ENCODE results near the gene SUPT6H.

The SUPT6H gene

DNA sequence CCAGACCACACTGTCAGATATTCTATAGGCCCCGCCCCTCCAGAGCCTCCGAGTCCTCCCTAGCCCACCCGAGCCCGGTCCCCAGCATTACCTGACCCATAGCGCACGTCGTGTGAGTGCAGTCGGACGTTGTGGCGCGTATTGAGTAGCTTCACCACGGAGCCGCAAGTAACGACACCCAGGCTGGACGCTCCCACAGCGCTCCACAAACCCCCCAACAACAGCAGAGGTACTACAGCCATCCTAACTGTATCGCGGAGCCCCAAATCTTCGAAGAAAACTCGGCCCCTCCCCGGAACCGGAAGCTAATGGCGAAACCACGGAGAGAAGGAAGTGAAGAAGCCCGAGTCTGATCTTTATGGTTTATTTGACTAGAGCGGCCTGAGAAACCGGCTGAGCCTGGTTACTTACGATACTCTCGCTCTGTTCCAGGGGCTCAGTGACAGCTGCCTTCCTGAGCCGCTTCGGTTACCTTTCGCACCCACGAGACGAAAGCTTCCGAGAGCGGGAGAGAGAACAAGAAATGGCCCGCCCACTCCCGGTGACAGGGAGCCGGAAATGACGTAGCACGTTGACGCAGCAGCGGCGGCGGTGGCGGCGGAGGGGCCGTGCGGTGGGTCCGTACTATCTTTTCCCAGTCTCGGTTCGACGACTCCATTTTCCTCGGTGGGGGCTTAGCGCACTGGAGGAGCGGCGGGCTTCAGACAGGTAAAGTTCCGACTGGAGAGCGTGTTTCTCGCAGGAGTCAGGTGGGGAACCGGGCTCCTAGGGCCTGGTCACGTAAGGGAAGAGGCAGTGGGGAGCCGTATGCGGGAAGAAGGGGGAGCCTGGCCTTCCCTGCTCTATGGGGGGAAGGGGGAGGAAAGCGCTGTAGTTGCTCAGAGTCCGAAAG lies at the start of gene SUPT6H, which contains the start of gene SDF2:
Gene SUPT6H, plus strand, starts transcription at position 571 of the 892 bp plus-strand sequence. CDS start 11,197 bp downstream, outside the sequence.
Gene SDF2, minus strand, starts transcription at position 272 of the 892 bp plus-strand sequence. Its CDS starts 30 bp downstream, at position 242.
- H3K4me3 ChIP-seq (ENCODE audit: low read depth, low read length), result peak within 1 kb of the TSS; percentile 89
- DNase-seq (ENCODE audit: low read depth), result peak; percentile 32
- TF ChIP-seq, protein P1, sequence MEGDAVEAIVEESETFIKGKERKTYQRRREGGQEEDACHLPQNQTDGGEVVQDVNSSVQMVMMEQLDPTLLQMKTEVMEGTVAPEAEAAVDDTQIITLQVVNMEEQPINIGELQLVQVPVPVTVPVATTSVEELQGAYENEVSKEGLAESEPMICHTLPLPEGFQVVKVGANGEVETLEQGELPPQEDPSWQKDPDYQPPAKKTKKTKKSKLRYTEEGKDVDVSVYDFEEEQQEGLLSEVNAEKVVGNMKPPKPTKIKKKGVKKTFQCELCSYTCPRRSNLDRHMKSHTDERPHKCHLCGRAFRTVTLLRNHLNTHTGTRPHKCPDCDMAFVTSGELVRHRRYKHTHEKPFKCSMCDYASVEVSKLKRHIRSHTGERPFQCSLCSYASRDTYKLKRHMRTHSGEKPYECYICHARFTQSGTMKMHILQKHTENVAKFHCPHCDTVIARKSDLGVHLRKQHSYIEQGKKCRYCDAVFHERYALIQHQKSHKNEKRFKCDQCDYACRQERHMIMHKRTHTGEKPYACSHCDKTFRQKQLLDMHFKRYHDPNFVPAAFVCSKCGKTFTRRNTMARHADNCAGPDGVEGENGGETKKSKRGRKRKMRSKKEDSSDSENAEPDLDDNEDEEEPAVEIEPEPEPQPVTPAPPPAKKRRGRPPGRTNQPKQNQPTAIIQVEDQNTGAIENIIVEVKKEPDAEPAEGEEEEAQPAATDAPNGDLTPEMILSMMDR (IDR thresholded peaks at IDR 0.05; ENCODE audit: control insufficient read depth, extremely low read depth, insufficient read depth), result no peak

- no peak for DNase-seq (ENCODE audit: low read depth)
- TF ChIP-seq, protein P1 (IDR thresholded peaks at IDR 0.05; ENCODE audit: control insufficient read depth, extremely low read depth, insufficient read depth), result no peak
- no peak overlapping the region for H3K4me3 ChIP-seq (ENCODE audit: low read depth, low read length)
Measured at GRCh38 chr17:28612531-28612930, 49.5 kb upstream of the SUPT6H start.

GRCh38 chr17:28612936-28613872 lies 48.8 kb upstream of the SUPT6H start:
- TF ChIP-seq, protein P1 (IDR thresholded peaks at IDR 0.05; ENCODE audit: control insufficient read depth, extremely low read depth, insufficient read depth), result peak; percentile 58
- DNase-seq (ENCODE audit: low read depth), result no peak
- no peak overlapping the region for H3K4me3 ChIP-seq (ENCODE audit: low read depth, low read length)

DNA sequence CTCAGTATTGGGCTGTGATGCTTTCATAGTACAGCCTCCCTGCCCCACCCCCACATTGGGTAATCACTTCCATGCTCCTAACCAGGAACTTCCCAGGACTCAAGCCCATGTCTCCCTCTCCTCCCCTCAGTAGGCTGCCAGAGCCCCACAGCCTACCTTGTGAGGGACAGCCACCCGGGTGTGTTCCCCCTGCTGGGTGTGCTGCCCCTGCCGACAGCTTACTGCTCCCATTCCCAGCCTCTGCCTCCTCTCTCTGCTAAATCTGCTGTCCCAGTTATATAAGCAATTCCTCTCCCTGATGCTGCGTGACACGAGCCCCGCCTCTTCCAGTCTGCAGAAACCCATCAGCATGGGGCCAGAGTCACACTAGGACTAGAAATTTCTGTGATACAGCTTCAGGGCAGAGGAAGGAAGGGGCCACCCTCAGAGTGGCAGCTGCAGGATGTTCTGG lies 48.0 kb upstream of the SUPT6H start, which contains the start of gene RSKR:
Gene RSKR, minus strand, starts transcription at position 255 of the 451 bp plus-strand sequence. Its CDS starts 24 bp downstream, at position 231.
- no peak within 1 kb of the TSS for H3K4me3 ChIP-seq (ENCODE audit: low read depth, low read length)
- TF ChIP-seq, protein P1 (IDR thresholded peaks at IDR 0.05; ENCODE audit: control insufficient read depth, extremely low read depth, insufficient read depth), result no peak
- DNase-seq (ENCODE audit: low read depth), result no peak

GRCh38 chr17:28615260-28615940 lies 46.6 kb upstream of the SUPT6H start:
- TF ChIP-seq, protein P1 (IDR thresholded peaks at IDR 0.05; ENCODE audit: control insufficient read depth, extremely low read depth, insufficient read depth), result no peak

GRCh38 chr17:28616281-28616680 lies 45.7 kb upstream of the SUPT6H start:
- TF ChIP-seq, protein P1 (IDR thresholded peaks at IDR 0.05; ENCODE audit: control insufficient read depth, extremely low read depth, insufficient read depth), result no peak
- no peak for DNase-seq (ENCODE audit: low read depth)
- no peak overlapping the region for H3K4me3 ChIP-seq (ENCODE audit: low read depth, low read length)

More at GRCh38 chr17:28615260-28615940, 46.6 kb upstream of the SUPT6H start:
- DNase-seq (ENCODE audit: low read depth), result no peak
- H3K4me3 ChIP-seq (ENCODE audit: low read depth, low read length), result no peak overlapping the region
